Liver (tissue), 9 donors: ENCODE data around the gene FILIP1. TPM values are rescaled to one million over a fixed set of nuclear protein-coding genes. Genes with fewer than 3 reads are reported as not detected.

Source experiments
- DNase-seq: peaks from one replicate; pipeline ENCODE4 v3.0.0-alpha.2; 2017; ENCODE audit warnings: low spot score
- H3K27ac ChIP-seq, 2 donors: one replicate each; pipeline ENCODE4 v1.7.0; 2013; ENCODE audit warnings: inconsistent platforms in 2 of 2, low read length in 2 of 2, control low read depth in 1 of 2, low read depth in 1 of 2, mild to moderate bottlenecking in 1 of 2
- H3K27me3 ChIP-seq, 4 donors: one replicate each; pipeline versions ENCODE4 v1.6.1 to v1.7.0; 2013; ENCODE audit warnings: low read length in 3 of 4, inconsistent platforms in 1 of 4, mild to moderate bottlenecking in 1 of 4, moderate library complexity in 1 of 4; ENCODE audit not compliant: control insufficient read depth in 4 of 4, insufficient read depth in 4 of 4
- H3K36me3 ChIP-seq, 4 donors: one replicate each; pipeline versions ENCODE4 v1.6.1 to v1.7.0; 2013; ENCODE audit warnings: low read length in 3 of 4, mild to moderate bottlenecking in 3 of 4, low read depth in 1 of 4, moderate library complexity in 1 of 4; ENCODE audit not compliant: control insufficient read depth in 4 of 4, insufficient read depth in 3 of 4
- H3K4me1 ChIP-seq, 4 donors: one replicate each; pipeline versions ENCODE4 v1.6.1 to v1.7.0; 2013; ENCODE audit warnings: low read length in 3 of 4, mild to moderate bottlenecking in 3 of 4, moderate library complexity in 1 of 4; ENCODE audit not compliant: control insufficient read depth in 4 of 4, insufficient read depth in 4 of 4
- H3K4me3 ChIP-seq, 3 donors: one replicate each; pipeline versions ENCODE4 v1.6.1 to v1.7.0; 2013; ENCODE audit warnings: low read length in 3 of 3, control low read depth in 1 of 3, low read depth in 1 of 3, mild to moderate bottlenecking in 1 of 3
- H3K9ac ChIP-seq, 2 donors: one replicate each; pipeline ENCODE4 v1.7.0; 2013; ENCODE audit warnings: low read length in 2 of 2, mild to moderate bottlenecking in 2 of 2, moderate library complexity in 2 of 2, control low read depth in 1 of 2, low read depth in 1 of 2
- H3K9me3 ChIP-seq, 4 donors: one replicate each; pipeline versions ENCODE4 v1.6.1 to v1.7.0; 2013; ENCODE audit warnings: low read length in 3 of 4; ENCODE audit not compliant: control insufficient read depth in 4 of 4
- EGR1 ChIP-seq, 2 donors: IDR thresholded peaks; 2 replicates each; pipeline ENCODE4 v1.6.1; 2016 to 2018; ENCODE audit warnings: antibody characterized with exemption in 2 of 2, low read depth in 2 of 2
- FOXA1 ChIP-seq: IDR thresholded peaks from 2 replicates; pipeline ENCODE4 v1.6.1; 2016; ENCODE audit warnings: antibody characterized with exemption
- FOXA2 ChIP-seq: IDR thresholded peaks from 2 replicates; pipeline ENCODE4 v1.6.1; 2016; ENCODE audit warnings: antibody characterized with exemption
- GABPA ChIP-seq, 2 donors: IDR thresholded peaks in 1 of 2; conservative IDR thresholded peaks in 1 of 2; 2 replicates each; pipeline ENCODE4 v1.6.1; 2016; ENCODE audit warnings: antibody characterized with exemption in 2 of 2, mild to moderate bottlenecking in 1 of 2, moderate library complexity in 1 of 2
- HNF4A ChIP-seq, 2 donors: conservative IDR thresholded peaks; 2 replicates each; pipeline ENCODE4 v1.6.1; 2016; ENCODE audit warnings: antibody characterized with exemption in 2 of 2, mild to moderate bottlenecking in 2 of 2
- NR2F2 ChIP-seq: IDR thresholded peaks from 2 replicates; pipeline ENCODE4 v1.6.1; 2016; ENCODE audit warnings: antibody characterized with exemption
- RAD21 ChIP-seq, 2 donors: IDR thresholded peaks; 2 replicates each; pipeline ENCODE4 v1.6.1; 2016; ENCODE audit warnings: antibody characterized with exemption in 2 of 2, mild to moderate bottlenecking in 2 of 2
- RXRA ChIP-seq, 2 donors: IDR thresholded peaks; 2 replicates each; pipeline ENCODE4 v1.6.1; 2017 to 2018; ENCODE audit warnings: antibody characterized with exemption in 2 of 2, mild to moderate bottlenecking in 1 of 2
- SP1 ChIP-seq: IDR thresholded peaks from 2 replicates; pipeline ENCODE4 v1.6.1; 2018; ENCODE audit warnings: antibody characterized with exemption, mild to moderate bottlenecking
- TAF1 ChIP-seq: conservative IDR thresholded peaks from 2 replicates; pipeline ENCODE4 v1.6.1; 2016; ENCODE audit warnings: antibody characterized with exemption, mild to moderate bottlenecking
- YY1 ChIP-seq: IDR thresholded peaks from 2 replicates; pipeline ENCODE4 v1.6.1; 2016; ENCODE audit warnings: antibody characterized with exemption, mild to moderate bottlenecking
- WGBS: extraction: QIAGEN DNeasy Blood & Tissue Kit; methylation state at CpG from one replicate; pipeline ENCODE4 v1.1.7; 2013; 5-methylcytosine and 5-hydroxymethylcytosine counted together
- polyA plus RNA-seq, 2 donors: library from polyadenylated mRNA; stranded (reverse) in 1 of 2; unstranded in 1 of 2; fragments of 200-250 nt in 1 of 2; fragments of >200 nt in 1 of 2; fragmentation: Nextera tagmentation in 1 of 2; extraction: Ambion mirVana in 1 of 2; gene quantifications; one replicate each; pipeline versions ENCODE4 v1.2.1 to v1.2.3, GENCODE V29; 2013 to 2015
- total RNA-seq, 2 donors: library from RNA; depleted of rRNA; stranded (reverse); fragments of >200 nt; gene quantifications; one replicate each; pipeline ENCODE4 v1.2.3, GENCODE V29; 2014
- TF ChIP-seq, protein P1 (sequence below): IDR thresholded peaks from 2 replicates; pipeline ENCODE4 v1.6.1; 2016; ENCODE audit warnings: antibody characterized with exemption
- TF ChIP-seq, protein P2 (sequence below): IDR thresholded peaks from 2 replicates; pipeline ENCODE4 v1.6.1; 2016; ENCODE audit warnings: antibody characterized with exemption
- TF ChIP-seq, protein P3 (sequence below): IDR thresholded peaks from 2 replicates; pipeline ENCODE4 v1.6.1; 2016; ENCODE audit warnings: antibody characterized with exemption, mild to moderate bottlenecking
- TF ChIP-seq, protein P4 (sequence below): fragments of 150-350 bp; IDR thresholded peaks from 2 replicates; pipeline ENCODE4 v1.5.1; 2017; ENCODE audit warnings: improper control_type of control experiment, low read depth, low read length; ENCODE audit not compliant: missing input control
- donor health status: healthy.
- donor health status: healthy.
- donor health status: healthy.
- donor health status: healthy.
- donor health status: healthy.

FILIP1 gene
- total and polyA plus RNA-seq, 4 donors: 0.70 to 2.8 (median 1.1) TPM

DNA sequence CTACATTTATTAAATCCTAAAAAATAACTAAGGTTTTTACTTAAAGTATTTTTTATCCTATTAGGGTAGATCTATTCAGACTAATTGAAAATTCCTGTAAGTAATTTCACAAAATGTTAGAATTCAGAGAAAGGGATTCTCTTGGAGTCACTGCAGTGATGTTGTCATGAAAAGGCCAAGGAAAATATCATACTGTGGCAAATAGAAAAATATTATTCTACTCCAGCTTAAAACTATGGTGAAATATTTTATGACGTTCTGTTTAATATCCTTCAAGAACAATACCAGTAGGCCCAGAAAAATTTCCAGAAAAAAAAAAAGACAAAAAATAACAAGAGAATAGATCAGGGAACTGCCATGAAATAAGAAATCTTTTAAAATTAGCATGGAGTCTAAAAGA is 73.6 kb downstream of the FILIP1 start:
- Histone ChIP-seq H3K36me3 (no peaks in the 10 kb centered on the region), H3K27ac (no peak overlapping the region), H3K9me3 (no peaks in the 10 kb centered on the region), H3K9ac (no peak overlapping the region), H3K4me1 (no peaks in the 10 kb centered on the region), H3K27me3 (no peaks in the 10 kb centered on the region), H3K4me3 (no peak overlapping the region)
- no peak for DNase-seq
- TF ChIP-seq EGR1 (IDR thresholded peaks at IDR 0.05; ENCODE audit: low read depth in 2 of 2) (no peak), NR2F2 (no peak), HNF4A (conservative IDR thresholded peaks at IDR 0.05) (no peak), FOXA1 (no peak), SP1 (no peak), GABPA (IDR thresholded peaks at IDR 0.05 in 1 of 2, conservative IDR thresholded peaks at IDR 0.05 in 1 of 2) (no peak), RXRA (IDR thresholded peaks at IDR 0.05) (no peak), TAF1 (no peak), RAD21 (IDR thresholded peaks at IDR 0.05) (no peak), YY1 (no peak), FOXA2 (no peak)
- TF ChIP-seq, protein P1, sequence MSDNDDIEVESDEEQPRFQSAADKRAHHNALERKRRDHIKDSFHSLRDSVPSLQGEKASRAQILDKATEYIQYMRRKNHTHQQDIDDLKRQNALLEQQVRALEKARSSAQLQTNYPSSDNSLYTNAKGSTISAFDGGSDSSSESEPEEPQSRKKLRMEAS: no peak
- TF ChIP-seq, protein P2, sequence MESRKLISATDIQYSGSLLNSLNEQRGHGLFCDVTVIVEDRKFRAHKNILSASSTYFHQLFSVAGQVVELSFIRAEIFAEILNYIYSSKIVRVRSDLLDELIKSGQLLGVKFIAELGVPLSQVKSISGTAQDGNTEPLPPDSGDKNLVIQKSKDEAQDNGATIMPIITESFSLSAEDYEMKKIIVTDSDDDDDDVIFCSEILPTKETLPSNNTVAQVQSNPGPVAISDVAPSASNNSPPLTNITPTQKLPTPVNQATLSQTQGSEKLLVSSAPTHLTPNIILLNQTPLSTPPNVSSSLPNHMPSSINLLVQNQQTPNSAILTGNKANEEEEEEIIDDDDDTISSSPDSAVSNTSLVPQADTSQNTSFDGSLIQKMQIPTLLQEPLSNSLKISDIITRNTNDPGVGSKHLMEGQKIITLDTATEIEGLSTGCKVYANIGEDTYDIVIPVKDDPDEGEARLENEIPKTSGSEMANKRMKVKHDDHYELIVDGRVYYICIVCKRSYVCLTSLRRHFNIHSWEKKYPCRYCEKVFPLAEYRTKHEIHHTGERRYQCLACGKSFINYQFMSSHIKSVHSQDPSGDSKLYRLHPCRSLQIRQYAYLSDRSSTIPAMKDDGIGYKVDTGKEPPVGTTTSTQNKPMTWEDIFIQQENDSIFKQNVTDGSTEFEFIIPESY: no peak
- TF ChIP-seq, protein P3, sequence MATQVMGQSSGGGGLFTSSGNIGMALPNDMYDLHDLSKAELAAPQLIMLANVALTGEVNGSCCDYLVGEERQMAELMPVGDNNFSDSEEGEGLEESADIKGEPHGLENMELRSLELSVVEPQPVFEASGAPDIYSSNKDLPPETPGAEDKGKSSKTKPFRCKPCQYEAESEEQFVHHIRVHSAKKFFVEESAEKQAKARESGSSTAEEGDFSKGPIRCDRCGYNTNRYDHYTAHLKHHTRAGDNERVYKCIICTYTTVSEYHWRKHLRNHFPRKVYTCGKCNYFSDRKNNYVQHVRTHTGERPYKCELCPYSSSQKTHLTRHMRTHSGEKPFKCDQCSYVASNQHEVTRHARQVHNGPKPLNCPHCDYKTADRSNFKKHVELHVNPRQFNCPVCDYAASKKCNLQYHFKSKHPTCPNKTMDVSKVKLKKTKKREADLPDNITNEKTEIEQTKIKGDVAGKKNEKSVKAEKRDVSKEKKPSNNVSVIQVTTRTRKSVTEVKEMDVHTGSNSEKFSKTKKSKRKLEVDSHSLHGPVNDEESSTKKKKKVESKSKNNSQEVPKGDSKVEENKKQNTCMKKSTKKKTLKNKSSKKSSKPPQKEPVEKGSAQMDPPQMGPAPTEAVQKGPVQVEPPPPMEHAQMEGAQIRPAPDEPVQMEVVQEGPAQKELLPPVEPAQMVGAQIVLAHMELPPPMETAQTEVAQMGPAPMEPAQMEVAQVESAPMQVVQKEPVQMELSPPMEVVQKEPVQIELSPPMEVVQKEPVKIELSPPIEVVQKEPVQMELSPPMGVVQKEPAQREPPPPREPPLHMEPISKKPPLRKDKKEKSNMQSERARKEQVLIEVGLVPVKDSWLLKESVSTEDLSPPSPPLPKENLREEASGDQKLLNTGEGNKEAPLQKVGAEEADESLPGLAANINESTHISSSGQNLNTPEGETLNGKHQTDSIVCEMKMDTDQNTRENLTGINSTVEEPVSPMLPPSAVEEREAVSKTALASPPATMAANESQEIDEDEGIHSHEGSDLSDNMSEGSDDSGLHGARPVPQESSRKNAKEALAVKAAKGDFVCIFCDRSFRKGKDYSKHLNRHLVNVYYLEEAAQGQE: no peak
- TF ChIP-seq, protein P4, sequence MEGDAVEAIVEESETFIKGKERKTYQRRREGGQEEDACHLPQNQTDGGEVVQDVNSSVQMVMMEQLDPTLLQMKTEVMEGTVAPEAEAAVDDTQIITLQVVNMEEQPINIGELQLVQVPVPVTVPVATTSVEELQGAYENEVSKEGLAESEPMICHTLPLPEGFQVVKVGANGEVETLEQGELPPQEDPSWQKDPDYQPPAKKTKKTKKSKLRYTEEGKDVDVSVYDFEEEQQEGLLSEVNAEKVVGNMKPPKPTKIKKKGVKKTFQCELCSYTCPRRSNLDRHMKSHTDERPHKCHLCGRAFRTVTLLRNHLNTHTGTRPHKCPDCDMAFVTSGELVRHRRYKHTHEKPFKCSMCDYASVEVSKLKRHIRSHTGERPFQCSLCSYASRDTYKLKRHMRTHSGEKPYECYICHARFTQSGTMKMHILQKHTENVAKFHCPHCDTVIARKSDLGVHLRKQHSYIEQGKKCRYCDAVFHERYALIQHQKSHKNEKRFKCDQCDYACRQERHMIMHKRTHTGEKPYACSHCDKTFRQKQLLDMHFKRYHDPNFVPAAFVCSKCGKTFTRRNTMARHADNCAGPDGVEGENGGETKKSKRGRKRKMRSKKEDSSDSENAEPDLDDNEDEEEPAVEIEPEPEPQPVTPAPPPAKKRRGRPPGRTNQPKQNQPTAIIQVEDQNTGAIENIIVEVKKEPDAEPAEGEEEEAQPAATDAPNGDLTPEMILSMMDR: no peak
- 68% methylated on average over 1 of the region's 1 CpG for WGBS

DNA sequence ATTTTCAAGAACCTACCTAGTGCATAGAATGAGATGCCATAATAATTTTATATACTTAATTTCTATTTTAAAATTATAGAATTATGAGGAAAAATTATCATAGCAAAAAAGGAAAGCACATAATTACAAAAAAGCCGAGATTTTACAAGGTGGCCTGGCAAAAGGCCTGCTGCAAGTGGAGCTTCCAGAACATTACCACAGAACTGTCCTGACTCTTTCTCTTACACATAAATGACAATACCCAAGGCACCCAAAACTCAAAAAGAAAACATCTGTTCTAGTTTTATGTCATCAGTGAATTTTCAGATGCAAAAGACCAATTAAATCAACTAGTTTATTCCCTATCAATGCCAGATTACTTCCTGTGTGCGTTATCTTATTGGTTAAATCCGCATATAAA is 74.2 kb downstream of the FILIP1 start:
- TF ChIP-seq, protein P3: no peak
- H3K9ac ChIP-seq: no peak overlapping the region
- no peak for DNase-seq

More for the DNA sequence above, 74.2 kb downstream of the FILIP1 start:
- 87% methylated on average over 3 of the region's 3 CpGs for WGBS
- Histone ChIP-seq H3K4me1 (no peaks in the 10 kb centered on the region), H3K36me3 (no peaks in the 10 kb centered on the region), H3K9me3 (no peaks in the 10 kb centered on the region), H3K27me3 (no peaks in the 10 kb centered on the region), H3K27ac (no peak overlapping the region), H3K4me3 (no peak overlapping the region)
